ENCODE data around the gene PTPRM. TPM values are rescaled to one million over a fixed set of nuclear protein-coding genes. Genes with fewer than 3 reads are reported as not detected.

Gene PTPRM
- total RNA-seq, 1 experiment from 2014 or later = 14.5 TPM

- Histone ChIP-seq H3K9me3 (ENCODE audit: control insufficient read depth in 1 of 2, insufficient read depth in 1 of 2, low read depth in 1 of 2, low read length in 2 of 2) (no peaks in the 10 kb centered on the region), H3K4me3 (replicated peaks in 1 of 2; ENCODE audit: low read depth in 1 of 2, low read length in 2 of 2) (no peak overlapping the region), H3K9me2 (ENCODE audit: insufficient read depth) (no peaks in the 10 kb centered on the region), H3K36me3 (ENCODE audit: control insufficient read depth in 1 of 2, insufficient read depth in 2 of 2, low read length in 2 of 2) (no peaks in the 10 kb centered on the region), H3K27ac (ENCODE audit: low read depth, low read length) (no peak overlapping the region), H2AFZ (ENCODE audit: low read depth, low read length, poor library complexity, severe bottlenecking) (no peak overlapping the region), H3K79me2 (ENCODE audit: insufficient read depth, low read length) (no peaks in the 10 kb centered on the region), H3K4me2 (ENCODE audit: low read length) (no peak overlapping the region), H3K4me1 (ENCODE audit: control insufficient read depth in 1 of 2, insufficient read depth in 2 of 2, low read length in 2 of 2) (no peaks in the 10 kb centered on the region), H4K20me1 (ENCODE audit: insufficient read depth) (no peaks in the 10 kb centered on the region), H3K9ac (ENCODE audit: low read length) (no peak overlapping the region), H3K27me3 (ENCODE audit: insufficient read depth, low read length) (no peaks in the 10 kb centered on the region; the same call in 1 of the 2 replicates)
- DNase-seq (ENCODE audit: low read depth, low spot score) (no peak), ATAC-seq (no peak)
- no peak for TF ChIP-seq CEBPB (IDR thresholded peaks at IDR 0.05; ENCODE audit: low read depth)
- no peak for TF ChIP-seq CBX3 (IDR thresholded peaks at IDR 0.05; ENCODE audit: low read depth)
- no peak for TF ChIP-seq SIN3A (IDR thresholded peaks at IDR 0.05; ENCODE audit: low read depth)
- TF ChIP-seq TCF7L2 (IDR thresholded peaks at IDR 0.05; ENCODE audit: borderline replicate concordance, extremely low read depth, insufficient read depth, insufficient read length) = no peak
- TF ChIP-seq ZNF274 (IDR thresholded peaks at IDR 0.05; ENCODE audit: low read depth, low read length) = no peak
- TF ChIP-seq, protein P1, sequence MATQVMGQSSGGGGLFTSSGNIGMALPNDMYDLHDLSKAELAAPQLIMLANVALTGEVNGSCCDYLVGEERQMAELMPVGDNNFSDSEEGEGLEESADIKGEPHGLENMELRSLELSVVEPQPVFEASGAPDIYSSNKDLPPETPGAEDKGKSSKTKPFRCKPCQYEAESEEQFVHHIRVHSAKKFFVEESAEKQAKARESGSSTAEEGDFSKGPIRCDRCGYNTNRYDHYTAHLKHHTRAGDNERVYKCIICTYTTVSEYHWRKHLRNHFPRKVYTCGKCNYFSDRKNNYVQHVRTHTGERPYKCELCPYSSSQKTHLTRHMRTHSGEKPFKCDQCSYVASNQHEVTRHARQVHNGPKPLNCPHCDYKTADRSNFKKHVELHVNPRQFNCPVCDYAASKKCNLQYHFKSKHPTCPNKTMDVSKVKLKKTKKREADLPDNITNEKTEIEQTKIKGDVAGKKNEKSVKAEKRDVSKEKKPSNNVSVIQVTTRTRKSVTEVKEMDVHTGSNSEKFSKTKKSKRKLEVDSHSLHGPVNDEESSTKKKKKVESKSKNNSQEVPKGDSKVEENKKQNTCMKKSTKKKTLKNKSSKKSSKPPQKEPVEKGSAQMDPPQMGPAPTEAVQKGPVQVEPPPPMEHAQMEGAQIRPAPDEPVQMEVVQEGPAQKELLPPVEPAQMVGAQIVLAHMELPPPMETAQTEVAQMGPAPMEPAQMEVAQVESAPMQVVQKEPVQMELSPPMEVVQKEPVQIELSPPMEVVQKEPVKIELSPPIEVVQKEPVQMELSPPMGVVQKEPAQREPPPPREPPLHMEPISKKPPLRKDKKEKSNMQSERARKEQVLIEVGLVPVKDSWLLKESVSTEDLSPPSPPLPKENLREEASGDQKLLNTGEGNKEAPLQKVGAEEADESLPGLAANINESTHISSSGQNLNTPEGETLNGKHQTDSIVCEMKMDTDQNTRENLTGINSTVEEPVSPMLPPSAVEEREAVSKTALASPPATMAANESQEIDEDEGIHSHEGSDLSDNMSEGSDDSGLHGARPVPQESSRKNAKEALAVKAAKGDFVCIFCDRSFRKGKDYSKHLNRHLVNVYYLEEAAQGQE (IDR thresholded peaks at IDR 0.05; ENCODE audit: low read depth) = no peak
- TF ChIP-seq FOSL1 (IDR thresholded peaks at IDR 0.05; ENCODE audit: low read depth) = no peak
- TF ChIP-seq ZFX (IDR thresholded peaks at IDR 0.05) = no peak
- ChIA-PET RAD21 (ENCODE audit: low non-redundant PET in 1 of 2, low total read pairs in 2 of 2, uncharacterized antibody in 2 of 2, unreplicated experiment in 2 of 2) (no interaction called here), CTCF (no interaction called here), POLR2A (no interaction called here)
- intact Hi-C loops (cut with micrococcal nuclease) = no loop called here
- BruUV-seq (replicated peaks) = no TSS peak
Observed at GRCh38 chr18:7638321-7638720, 71.2 kb downstream of the PTPRM start.

All from HCT116 (cell line).